Endothelial cell of umbilical vein (primary cell): Measurements from ENCODE around the gene PTPRD. TPM values are rescaled to one million over a fixed set of nuclear protein-coding genes. Genes with fewer than 3 reads are reported as not detected.

Source experiments
- BruUV-seq: library from RNA; stranded (reverse); fragments of 400-500 nt; replicated peaks from 2 replicates; lab custom pipeline; 2021; lab: Mats Ljungman, UMichigan
- CTCF ChIA-PET: fragments of 300-600, 350-600 bp; sonication (Branson Sonifier 250); formaldehyde crosslinking; loops from one replicate; lab custom pipeline; 2021; ENCODE audit warnings: antibody characterized with exemption, inconsistent platforms; lab: Charles Lee
- POLR2A ChIA-PET: fragments of 300-600, 350-600 bp; sonication (Branson Sonifier 250); formaldehyde crosslinking; loops from one replicate; lab custom pipeline; 2021; ENCODE audit warnings: antibody characterized with exemption, inconsistent platforms; lab: Charles Lee
- DNase-seq: peaks from one replicate; pipeline ENCODE4 v3.0.0-alpha.2; 2011; ENCODE audit warnings: low read depth, low spot score
- FAIRE-seq: peaks from 2 replicates; lab custom pipeline; 2011; peaks lifted over from hg19 to GRCh38; lab: Jason Lieb, UNC
- H2AFZ ChIP-seq: 2 replicates; pipeline ENCODE4 v1.6.0; 2012; ENCODE audit warnings: low read depth, low read length, control low read depth, inconsistent platforms
- H3K27ac ChIP-seq: 2 replicates; pipeline ENCODE4 v1.5.1; 2011; ENCODE audit warnings: low read depth, mild to moderate bottlenecking, control low read depth, low read length, moderate library complexity; ENCODE audit not compliant: insufficient read depth
- H3K27me3 ChIP-seq, 2 experiments: 2 replicates each; pipeline versions ENCODE4 v1.6.0 to v1.6.1; 2011; ENCODE audit warnings: low read length in 2 of 2, mixed read lengths in 1 of 2; ENCODE audit not compliant: control insufficient read depth in 2 of 2, insufficient read depth in 2 of 2
- H3K36me3 ChIP-seq, 2 experiments: 2 replicates in 1 of 2; 3 replicates in 1 of 2; pipeline ENCODE4 v1.5.1; 2011; ENCODE audit warnings: low read length in 2 of 2, mild to moderate bottlenecking in 1 of 2, moderate library complexity in 1 of 2; ENCODE audit not compliant: control insufficient read depth in 2 of 2, insufficient read depth in 2 of 2; ENCODE audit errors: extremely low read depth in 1 of 2
- H3K4me1 ChIP-seq: 3 replicates; pipeline ENCODE4 v1.5.1; 2011; ENCODE audit warnings: mild to moderate bottlenecking, low read length; ENCODE audit not compliant: control insufficient read depth, insufficient read depth; ENCODE audit errors: extremely low read depth
- H3K4me2 ChIP-seq: 2 replicates; pipeline ENCODE4 v1.6.1; 2011; ENCODE audit warnings: low read length, control low read depth, mixed read lengths; ENCODE audit not compliant: insufficient read depth
- H3K4me3 ChIP-seq, 3 experiments: fragments of 200-600 bp in 1 of 3; sonication (generic), shearing (Covaris generic) in 1 of 3; replicated peaks in 1 of 3; 2 replicates each; pipeline ENCODE4 v1.5.1; 2011 to 2016; ENCODE audit warnings: control low read depth in 3 of 3, low read length in 3 of 3, mild to moderate bottlenecking in 2 of 3, inconsistent platforms in 1 of 3, low read depth in 1 of 3, moderate library complexity in 1 of 3; ENCODE audit not compliant: insufficient read depth in 1 of 3
- H3K79me2 ChIP-seq: 2 replicates; pipeline ENCODE4 v1.6.0; 2012; ENCODE audit warnings: low read length, inconsistent platforms; ENCODE audit not compliant: control insufficient read depth, insufficient read depth
- H3K9ac ChIP-seq: replicated peaks from 2 replicates; pipeline ENCODE3; 2011; ENCODE audit warnings: low read length, control low read depth; ENCODE audit not compliant: insufficient read depth; ENCODE audit errors: extremely low read depth
- H3K9me1 ChIP-seq: replicated peaks from 3 replicates; pipeline ENCODE4 v1.6.0; 2011; ENCODE audit warnings: mild to moderate bottlenecking, low read length; ENCODE audit not compliant: control insufficient read depth, insufficient read depth; ENCODE audit errors: extremely low read depth
- H3K9me3 ChIP-seq: replicated peaks from 2 replicates; pipeline ENCODE4 v1.5.1; 2012; ENCODE audit warnings: low read length, inconsistent platforms; ENCODE audit not compliant: control insufficient read depth, insufficient read depth
- H4K20me1 ChIP-seq: replicated peaks from 2 replicates; pipeline ENCODE3; 2011; ENCODE audit warnings: mild to moderate bottlenecking, low read length; ENCODE audit not compliant: control insufficient read depth, insufficient read depth; ENCODE audit errors: extremely low read depth
- CTCF ChIP-seq, 2 donors: IDR thresholded peaks; 1 replicate in 1 of 2; 2 replicates in 1 of 2; pipeline ENCODE4 v1.5.1; 2011; ENCODE audit warnings: low read length in 2 of 2, mild to moderate bottlenecking in 2 of 2, moderate library complexity in 2 of 2, control low read depth in 1 of 2, inconsistent platforms in 1 of 2, low read depth in 1 of 2; ENCODE audit not compliant: insufficient read depth in 1 of 2; ENCODE audit errors: extremely low read depth in 1 of 2
- EZH2 ChIP-seq: IDR thresholded peaks from 2 replicates; pipeline ENCODE4 v1.6.1; 2012; ENCODE audit warnings: borderline replicate concordance, low read depth, mild to moderate bottlenecking, moderate library complexity, low read length, inconsistent platforms; ENCODE audit not compliant: severe bottlenecking
- FOS ChIP-seq: IDR thresholded peaks from 2 replicates; pipeline ENCODE4 v1.6.1; 2011; ENCODE audit warnings: mild to moderate bottlenecking, low read length, moderate library complexity, borderline replicate concordance; ENCODE audit not compliant: insufficient read depth
- GATA2 ChIP-seq: IDR thresholded peaks from 2 replicates; pipeline ENCODE4 v1.7.0; 2011; ENCODE audit warnings: low read depth, mild to moderate bottlenecking, moderate library complexity, mixed read lengths, low read length; ENCODE audit not compliant: insufficient read length, insufficient read depth
- JUN ChIP-seq: IDR thresholded peaks from 2 replicates; pipeline ENCODE4 v1.6.1; 2011; ENCODE audit warnings: borderline replicate concordance, low read depth; ENCODE audit not compliant: insufficient read length, insufficient read depth
- MAX ChIP-seq: IDR thresholded peaks from 2 replicates; pipeline ENCODE4 v1.6.1; 2011; ENCODE audit not compliant: insufficient read depth, insufficient read length
- MYC ChIP-seq: IDR thresholded peaks from one replicate; pipeline ENCODE4 v1.6.1; 2011; ENCODE audit warnings: mild to moderate bottlenecking, low read depth, low read length
- POLR2A ChIP-seq: IDR thresholded peaks from 2 replicates; pipeline ENCODE4 v1.6.1; 2012; ENCODE audit warnings: low read depth, mild to moderate bottlenecking, control low read depth, low read length
- POLR2AphosphoS5 ChIP-seq: IDR thresholded peaks from 2 replicates; pipeline ENCODE4 v1.6.1; 2012; ENCODE audit warnings: low read depth, mild to moderate bottlenecking, control low read depth, low read length, moderate library complexity; ENCODE audit not compliant: insufficient read depth
- dilution Hi-C: fragments of 300-500 bp; cut with MboI; formaldehyde crosslinking; loops from one replicate; pipeline ENCODE4 v1.15.0; 2019; ENCODE audit warnings: low sequenced_read_pairs; ENCODE audit not compliant: extremely low pct_ligation_motif_present
- intact Hi-C: fragments of 100-400 bp; cut with micrococcal nuclease; formaldehyde crosslinking; loops from one replicate; pipeline ENCODE4 v1.10.0; 2022
- polyA plus RNA-seq, 4 experiments: library from polyadenylated mRNA; depleted of rRNA in 3 of 4; stranded (reverse) in 3 of 4; unstranded in 1 of 4; fragments of >200 nt; gene quantifications; 2 replicates each; pipeline versions ENCODE4 v1.2.1 to v1.2.3, GENCODE V29; 2011 to 2012; ENCODE audit warnings: missing spikeins in 1 of 4
- total RNA-seq: library from RNA; stranded (reverse); gene quantifications from 2 replicates; pipeline ENCODE4 v1.2.3, GENCODE V29; 2021

Gene PTPRD
- total and polyA plus RNA-seq, 2 donors (not counting 3 experiments of a cell fraction or from before 2014, with no cell fraction given), result 5.5 to 5.7 TPM

GRCh38 chr9:9790216-9790872, 822.5 kb downstream of the PTPRD start:
- Histone ChIP-seq H3K27me3 (peaks cover 0 to 2% of the 10 kb centered on the region in 2 experiments), H3K4me1 (no peaks in the 10 kb centered on the region), H3K9me3 (no peaks in the 10 kb centered on the region), H3K4me2 (no peak overlapping the region), H3K79me2 (no peaks in the 10 kb centered on the region), H3K9ac (no peak overlapping the region), H4K20me1 (no peaks in the 10 kb centered on the region), H3K4me3 (no peak overlapping the region), H3K9me1 (no peaks in the 10 kb centered on the region), H3K27ac (no peak overlapping the region), H3K36me3 (no peaks in the 10 kb centered on the region), H2AFZ (no peak overlapping the region)
- BruUV-seq, result no TSS peak
- POLR2A ChIA-PET, result interaction anchor here (1.1 kb wide), 1 partner anchor 184 kb away, joined by 3 read pairs; no protein-coding TSS in a partner anchor
- dilution Hi-C loops (no loop called here), intact Hi-C loops (loop anchor here (1.0 to 10.0 kb wide), 5 partner anchors 108 to 623 kb away; no protein-coding TSS in a partner anchor)
- TF ChIP-seq CTCF (IDR thresholded peaks at IDR 0.05; ENCODE audit: extremely low read depth in 1 of 2, insufficient read depth in 1 of 2, low read depth in 1 of 2, low read length in 2 of 2) (peak; percentile 63 to 76), GATA2 (no peak)
- DNase-seq (peak; percentile 69), FAIRE-seq (peak; percentile 50)
- CTCF ChIA-PET, result interaction anchor here (0.6 to 8.7 kb wide), 30 partner anchors 10 to 895 kb away, joined by 3 to 806 read pairs (median 6); no protein-coding TSS in a partner anchor

- Histone ChIP-seq H3K4me2 (no peak overlapping the region), H3K4me1 (peaks cover 21% of the 10 kb centered on the region), H3K9me1 (no peaks in the 10 kb centered on the region), H4K20me1 (no peaks in the 10 kb centered on the region), H3K79me2 (no peaks in the 10 kb centered on the region), H3K27me3 (no peaks in the 10 kb centered on the region), H3K4me3 (no peak overlapping the region), H3K36me3 (no peaks in the 10 kb centered on the region), H3K9me3 (no peaks in the 10 kb centered on the region), H3K27ac (peak overlapping the region; percentile 45), H2AFZ (no peak overlapping the region), H3K9ac (no peak overlapping the region)
- intact Hi-C loops, result no loop called here
- POLR2A ChIA-PET, result no interaction called here
- dilution Hi-C loops, result no loop called here
- no TSS peak for BruUV-seq
- TF ChIP-seq MAX (no peak), MYC (no peak), FOS (no peak), JUN (no peak), CTCF (IDR thresholded peaks at IDR 0.05; ENCODE audit: extremely low read depth in 1 of 2, insufficient read depth in 1 of 2, low read depth in 1 of 2, low read length in 2 of 2) (no peak), POLR2AphosphoS5 (no peak), GATA2 (no peak), EZH2 (no peak), POLR2A (no peak)
- peak; percentile 47 for FAIRE-seq
- CTCF ChIA-PET, result interaction anchor here (0.7 to 3.4 kb wide), 9 partner anchors 8 to 180 kb away, joined by 3 to 48 read pairs (median 5); no protein-coding TSS in a partner anchor
- DNase-seq, result peak; percentile 29
Observed at GRCh38 chr9:9783711-9784110, 829.1 kb downstream of the PTPRD start.
